HEK293 (cell line): ENCODE data around the gene BRWD1.

Experiments used
- CTCF ChIA-PET: fragments of 350-600 bp; formaldehyde crosslinking; extraction: SDS; loops from one replicate; lab custom pipeline; 2021; ENCODE audit warnings: antibody characterized with exemption; lab: Yijun Ruan, JAX
- POLR2A ChIA-PET: fragments of 300-600 bp; formaldehyde crosslinking; extraction: SDS; loops from one replicate; lab custom pipeline; 2020; ENCODE audit warnings: antibody characterized with exemption, inconsistent platforms; lab: Yijun Ruan, JAX
- H3K27ac ChIP-seq: fragments of 200-500 bp; sonication (Bioruptor generic); 2 replicates; pipeline ENCODE4 v1.5.1; 2014; ENCODE audit warnings: low read depth, low read length, control low read depth, inconsistent platforms; ENCODE audit errors: extremely low read depth
- H3K36me3 ChIP-seq, 2 experiments: fragments of 200-500 bp in 1 of 2; sonication (Bioruptor generic) in 1 of 2; 1 replicate in 1 of 2; 2 replicates in 1 of 2; pipeline ENCODE4 v1.5.1; 2014 to 2017; ENCODE audit warnings: inconsistent platforms in 2 of 2, low read length in 2 of 2; ENCODE audit not compliant: control insufficient read depth in 2 of 2, insufficient read depth in 1 of 2
- H3K4me1 ChIP-seq: fragments of 200-500 bp; sonication (Bioruptor generic); 2 replicates; pipeline ENCODE4 v1.5.1; 2014; ENCODE audit warnings: mild to moderate bottlenecking, low read length, inconsistent platforms; ENCODE audit not compliant: control insufficient read depth, insufficient read depth
- H3K4me3 ChIP-seq: 2 replicates; pipeline ENCODE4 v1.5.1; 2011; ENCODE audit warnings: low read depth, mild to moderate bottlenecking, control low read depth, low read length, moderate library complexity
- H3K9me3 ChIP-seq: fragments of 200-500 bp; sonication (Bioruptor generic); 2 replicates; pipeline ENCODE4 v1.5.1; 2014; ENCODE audit warnings: low read depth, low read length, inconsistent platforms; ENCODE audit not compliant: control insufficient read depth, insufficient read depth
- EGR2 ChIP-seq: fragments of 450-650 bp; formaldehyde crosslinking; IDR thresholded peaks from 2 replicates; pipeline ENCODE4 v1.5.1; 2016; ENCODE audit warnings: low read depth, missing biosample characterization, missing genetic modification characterization
- KLF8 ChIP-seq: fragments of 450-650 bp; formaldehyde crosslinking; IDR thresholded peaks from 2 replicates; pipeline ENCODE4 v1.5.1; 2016; ENCODE audit warnings: missing biosample characterization, missing genetic modification characterization
- PATZ1 ChIP-seq: fragments of 450-650 bp; formaldehyde crosslinking; IDR thresholded peaks from 2 replicates; pipeline ENCODE4 v1.5.1; 2016; ENCODE audit warnings: missing biosample characterization, missing genetic modification characterization
- SP3 ChIP-seq: fragments of 450-650 bp; formaldehyde crosslinking; IDR thresholded peaks from 2 replicates; pipeline ENCODE4 v1.5.1; 2016; ENCODE audit warnings: missing biosample characterization, missing genetic modification characterization
- SP7 ChIP-seq: fragments of 450-650 bp; formaldehyde crosslinking; IDR thresholded peaks from 2 replicates; pipeline ENCODE4 v1.5.1; 2016; ENCODE audit warnings: missing biosample characterization, missing genetic modification characterization
- WT1 ChIP-seq: fragments of 450-650 bp; formaldehyde crosslinking; IDR thresholded peaks from 2 replicates; pipeline ENCODE4 v1.5.1; 2016; ENCODE audit warnings: missing biosample characterization, missing genetic modification characterization
- ZNF169 ChIP-seq: fragments of 450-650 bp; formaldehyde crosslinking; IDR thresholded peaks from 2 replicates; pipeline ENCODE4 v1.5.1; 2016; ENCODE audit warnings: missing biosample characterization, missing genetic modification characterization
- ZNF398 ChIP-seq: fragments of 450-650 bp; formaldehyde crosslinking; IDR thresholded peaks from 2 replicates; pipeline ENCODE4 v1.5.1; 2017; ENCODE audit warnings: missing biosample characterization, missing genetic modification characterization
- ZNF473 ChIP-seq: fragments of 450-650 bp; formaldehyde crosslinking; IDR thresholded peaks from 2 replicates; pipeline ENCODE4 v1.5.1; 2017; ENCODE audit warnings: missing biosample characterization, missing genetic modification characterization
- ZNF664 ChIP-seq: fragments of 450-650 bp; formaldehyde crosslinking; IDR thresholded peaks from 2 replicates; pipeline ENCODE4 v1.5.1; 2016; ENCODE audit warnings: missing biosample characterization, missing genetic modification characterization
- TF ChIP-seq, protein P1 (sequence below): fragments of 450-650 bp; formaldehyde crosslinking; IDR thresholded peaks from 2 replicates; pipeline ENCODE4 v1.5.1; 2016; ENCODE audit warnings: missing biosample characterization, missing genetic modification characterization
- TF ChIP-seq, protein P2 (sequence below): fragments of 450-650 bp; formaldehyde crosslinking; conservative IDR thresholded peaks from 2 replicates; pipeline ENCODE4 v1.5.1; 2016; ENCODE audit warnings: low read depth, missing biosample characterization, missing genetic modification characterization
- TF ChIP-seq, protein P3 (sequence below): fragments of 450-650 bp; formaldehyde crosslinking; IDR thresholded peaks from 2 replicates; pipeline ENCODE4 v1.5.1; 2016; ENCODE audit warnings: missing biosample characterization, missing genetic modification characterization
- TF ChIP-seq, protein P4 (sequence below): fragments of 450-650 bp; IDR thresholded peaks from 2 replicates; pipeline ENCODE4 v1.5.1; 2018; ENCODE audit warnings: missing biosample characterization, mild to moderate bottlenecking, missing genetic modification characterization

The BRWD1 gene

DNA sequence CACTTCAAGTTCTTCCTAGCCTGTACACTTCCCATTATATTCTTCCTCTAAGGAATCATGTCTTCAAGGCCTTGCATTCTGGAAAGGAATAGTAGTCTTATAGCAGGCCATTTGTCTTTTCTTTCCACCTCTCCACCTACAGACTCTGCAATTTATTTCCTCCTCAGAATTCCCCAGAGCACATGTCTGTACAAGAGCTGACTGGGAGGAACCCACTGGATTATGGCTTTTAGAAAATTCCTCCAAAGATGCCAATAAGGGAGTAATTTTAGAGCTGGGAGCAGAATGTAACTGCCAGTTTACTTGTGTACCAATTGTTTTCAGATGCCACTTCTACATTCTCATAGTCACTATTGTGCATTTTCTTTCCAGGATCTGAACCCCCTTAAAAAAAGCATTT, 126.8 kb downstream of the BRWD1 start:
- POLR2A ChIA-PET, result interaction anchor here (1.3 to 1.5 kb wide), 2 partner anchors 11 to 201 kb away, joined by 3 to 4 read pairs; no protein-coding TSS in a partner anchor
- CTCF ChIA-PET, result interaction anchor here (0.6 kb wide), 1 partner anchor 1626 kb away, joined by 3 read pairs; no protein-coding TSS in a partner anchor
- Histone ChIP-seq H3K9me3 (no peaks in the 10 kb centered on the region), H3K4me3 (no peak overlapping the region), H3K36me3 (no peaks in the 10 kb centered on the region), H3K27ac (no peak overlapping the region), H3K4me1 (0 out of 2 replicates have a peak, but pooled peaks cover 3% of the 10 kb centered on the region)
- TF ChIP-seq SP3 (tag by site-specific recombination), result no peak
- 0 out of 2 replicates have a peak, but pooled peaks have one; percentile 7 for TF ChIP-seq EGR2 (tag by site-specific recombination)
- TF ChIP-seq ZNF473 (tag by site-specific recombination), result no peak
- 0 out of 2 replicates have a peak, but pooled peaks have one; percentile 38 for TF ChIP-seq WT1 (tag by site-specific recombination)
- TF ChIP-seq ZNF169, result no peak
- 0 out of 2 replicates have a peak, but pooled peaks have one; percentile 12 for TF ChIP-seq KLF8

DNA sequence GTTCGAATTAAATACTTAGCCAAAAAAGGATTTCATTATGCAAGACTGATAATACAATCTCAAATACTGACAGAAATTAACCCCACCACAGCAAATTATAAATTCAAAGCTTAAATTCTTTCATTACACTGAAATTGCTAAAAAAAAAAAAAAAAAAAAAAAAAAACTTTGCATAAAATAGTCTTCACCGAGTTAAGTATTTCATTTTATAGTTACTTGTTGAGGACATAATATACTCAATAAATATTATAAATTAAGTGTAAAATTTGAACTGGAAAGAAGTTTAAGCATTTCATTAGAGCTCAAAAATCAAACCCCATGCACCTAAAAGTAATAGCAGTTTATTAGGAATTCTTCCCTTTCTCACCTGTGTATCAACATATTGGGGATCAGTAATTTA, 128.3 kb downstream of the BRWD1 start:
- ChIA-PET POLR2A (interaction anchor here (2.4 kb wide), 1 partner anchor 127 kb away, joined by 31 read pairs; the partner anchor contains the start of gene BRWD1), CTCF (no interaction called here)
- Histone ChIP-seq H3K4me3 (no peak overlapping the region), H3K36me3 (peaks cover 9 to 10% of the 10 kb centered on the region in 2 experiments), H3K9me3 (no peaks in the 10 kb centered on the region), H3K4me1 (0 out of 2 replicates have a peak, but pooled peaks cover 3% of the 10 kb centered on the region), H3K27ac (no peak overlapping the region)
- TF ChIP-seq ZNF664 (tag by site-specific recombination) (peak; percentile 88), ZNF473 (tag by site-specific recombination) (no peak), PATZ1 (tag by site-specific recombination) (no peak), SP7 (no peak), ZNF398 (no peak)
- TF ChIP-seq, protein P1, sequence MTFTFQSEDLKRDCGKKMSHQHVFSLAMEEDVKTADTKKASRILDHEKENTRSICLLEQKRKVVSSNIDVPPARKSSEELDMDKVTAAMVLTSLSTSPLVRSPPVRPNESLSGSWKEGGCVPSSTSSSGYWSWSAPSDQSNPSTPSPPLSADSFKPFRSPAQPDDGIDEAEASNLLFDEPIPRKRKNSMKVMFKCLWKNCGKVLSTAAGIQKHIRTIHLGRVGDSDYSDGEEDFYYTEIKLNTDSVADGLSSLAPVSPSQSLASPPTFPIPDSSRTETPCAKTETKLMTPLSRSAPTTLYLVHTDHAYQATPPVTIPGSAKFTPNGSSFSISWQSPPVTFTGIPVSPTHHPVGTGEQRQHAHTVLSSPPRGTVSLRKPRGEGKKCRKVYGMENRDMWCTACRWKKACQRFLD, result no peak
- TF ChIP-seq, protein P2, sequence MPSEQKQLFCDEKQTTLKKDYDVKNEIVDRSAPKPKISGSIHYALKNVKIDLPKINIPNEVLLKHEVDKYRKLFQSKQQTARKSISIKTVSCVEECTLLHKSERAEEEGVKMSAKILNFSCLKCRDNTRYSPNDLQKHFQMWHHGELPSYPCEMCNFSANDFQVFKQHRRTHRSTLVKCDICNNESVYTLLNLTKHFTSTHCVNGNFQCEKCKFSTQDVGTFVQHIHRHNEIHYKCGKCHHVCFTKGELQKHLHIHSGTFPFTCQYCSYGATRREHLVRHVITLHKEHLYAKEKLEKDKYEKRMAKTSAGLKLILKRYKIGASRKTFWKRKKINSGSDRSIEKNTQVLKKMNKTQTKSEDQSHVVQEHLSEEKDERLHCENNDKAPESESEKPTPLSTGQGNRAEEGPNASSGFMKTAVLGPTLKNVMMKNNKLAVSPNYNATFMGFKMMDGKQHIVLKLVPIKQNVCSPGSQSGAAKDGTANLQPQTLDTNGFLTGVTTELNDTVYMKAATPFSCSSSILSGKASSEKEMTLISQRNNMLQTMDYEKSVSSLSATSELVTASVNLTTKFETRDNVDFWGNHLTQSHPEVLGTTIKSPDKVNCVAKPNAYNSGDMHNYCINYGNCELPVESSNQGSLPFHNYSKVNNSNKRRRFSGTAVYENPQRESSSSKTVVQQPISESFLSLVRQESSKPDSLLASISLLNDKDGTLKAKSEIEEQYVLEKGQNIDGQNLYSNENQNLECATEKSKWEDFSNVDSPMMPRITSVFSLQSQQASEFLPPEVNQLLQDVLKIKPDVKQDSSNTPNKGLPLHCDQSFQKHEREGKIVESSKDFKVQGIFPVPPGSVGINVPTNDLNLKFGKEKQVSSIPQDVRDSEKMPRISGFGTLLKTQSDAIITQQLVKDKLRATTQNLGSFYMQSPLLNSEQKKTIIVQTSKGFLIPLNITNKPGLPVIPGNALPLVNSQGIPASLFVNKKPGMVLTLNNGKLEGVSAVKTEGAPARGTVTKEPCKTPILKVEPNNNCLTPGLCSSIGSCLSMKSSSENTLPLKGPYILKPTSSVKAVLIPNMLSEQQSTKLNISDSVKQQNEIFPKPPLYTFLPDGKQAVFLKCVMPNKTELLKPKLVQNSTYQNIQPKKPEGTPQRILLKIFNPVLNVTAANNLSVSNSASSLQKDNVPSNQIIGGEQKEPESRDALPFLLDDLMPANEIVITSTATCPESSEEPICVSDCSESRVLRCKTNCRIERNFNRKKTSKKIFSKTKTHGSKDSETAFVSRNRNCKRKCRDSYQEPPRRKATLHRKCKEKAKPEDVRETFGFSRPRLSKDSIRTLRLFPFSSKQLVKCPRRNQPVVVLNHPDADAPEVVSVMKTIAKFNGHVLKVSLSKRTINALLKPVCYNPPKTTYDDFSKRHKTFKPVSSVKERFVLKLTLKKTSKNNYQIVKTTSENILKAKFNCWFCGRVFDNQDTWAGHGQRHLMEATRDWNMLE (tag by site-specific recombination), result no peak
- TF ChIP-seq, protein P3, sequence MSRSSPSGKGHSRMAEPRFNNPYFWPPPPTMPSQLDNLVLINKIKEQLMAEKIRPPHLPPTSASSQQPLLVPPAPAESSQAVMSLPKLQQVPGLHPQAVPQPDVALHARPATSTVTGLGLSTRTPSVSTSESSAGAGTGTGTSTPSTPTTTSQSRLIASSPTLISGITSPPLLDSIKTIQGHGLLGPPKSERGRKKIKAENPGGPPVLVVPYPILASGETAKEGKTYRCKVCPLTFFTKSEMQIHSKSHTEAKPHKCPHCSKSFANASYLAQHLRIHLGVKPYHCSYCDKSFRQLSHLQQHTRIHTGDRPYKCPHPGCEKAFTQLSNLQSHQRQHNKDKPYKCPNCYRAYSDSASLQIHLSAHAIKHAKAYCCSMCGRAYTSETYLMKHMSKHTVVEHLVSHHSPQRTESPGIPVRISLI, result peak; percentile 93
- TF ChIP-seq, protein P4, sequence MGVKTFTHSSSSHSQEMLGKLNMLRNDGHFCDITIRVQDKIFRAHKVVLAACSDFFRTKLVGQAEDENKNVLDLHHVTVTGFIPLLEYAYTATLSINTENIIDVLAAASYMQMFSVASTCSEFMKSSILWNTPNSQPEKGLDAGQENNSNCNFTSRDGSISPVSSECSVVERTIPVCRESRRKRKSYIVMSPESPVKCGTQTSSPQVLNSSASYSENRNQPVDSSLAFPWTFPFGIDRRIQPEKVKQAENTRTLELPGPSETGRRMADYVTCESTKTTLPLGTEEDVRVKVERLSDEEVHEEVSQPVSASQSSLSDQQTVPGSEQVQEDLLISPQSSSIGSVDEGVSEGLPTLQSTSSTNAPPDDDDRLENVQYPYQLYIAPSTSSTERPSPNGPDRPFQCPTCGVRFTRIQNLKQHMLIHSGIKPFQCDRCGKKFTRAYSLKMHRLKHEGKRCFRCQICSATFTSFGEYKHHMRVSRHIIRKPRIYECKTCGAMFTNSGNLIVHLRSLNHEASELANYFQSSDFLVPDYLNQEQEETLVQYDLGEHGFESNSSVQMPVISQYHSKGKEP (tag by site-specific recombination), result no peak
